ENCODE measurements around the gene TNIK.

TNIK gene

DNA sequence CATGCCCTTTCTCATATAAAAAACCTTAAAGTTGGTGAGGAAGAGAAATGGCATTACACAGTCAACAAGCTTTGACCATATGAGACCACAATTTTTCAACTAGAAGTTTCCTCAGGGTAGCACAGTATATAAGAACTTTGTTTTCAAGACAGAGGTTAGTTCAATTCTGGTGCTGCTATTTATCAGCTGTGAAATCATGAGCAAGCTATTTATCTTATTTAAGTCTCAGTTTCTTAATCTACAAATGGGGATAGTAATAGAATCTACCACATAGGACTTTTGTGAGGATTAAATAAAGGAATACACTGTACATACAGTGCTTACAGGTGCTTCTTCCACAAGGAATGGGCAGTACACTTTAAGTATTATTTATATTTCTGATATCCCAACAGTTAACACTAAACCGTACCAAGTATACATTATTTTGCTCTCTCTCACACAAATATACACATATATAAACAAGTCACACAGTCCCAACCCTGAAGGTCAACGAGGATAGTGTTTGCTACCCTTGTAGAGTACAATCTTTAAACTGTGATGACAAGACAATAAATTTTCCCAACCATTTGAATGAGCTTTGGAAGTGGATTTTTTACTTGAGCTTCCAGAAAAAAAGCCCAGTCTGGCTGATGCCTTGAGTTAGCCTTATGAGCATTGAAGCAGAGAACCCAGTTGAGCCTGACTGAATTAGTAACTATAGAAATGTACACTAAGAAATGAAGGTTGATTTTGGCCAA is 178.8 kb downstream of the TNIK start:
- ATAC-seq (replicated peaks), result no peak
- H3K4me1 Mint-ChIP-seq (ENCODE audit: low read depth in 2 of 2), result peaks cover 20 to 64% of the 10 kb centered on the region in 2 donors

DNA sequence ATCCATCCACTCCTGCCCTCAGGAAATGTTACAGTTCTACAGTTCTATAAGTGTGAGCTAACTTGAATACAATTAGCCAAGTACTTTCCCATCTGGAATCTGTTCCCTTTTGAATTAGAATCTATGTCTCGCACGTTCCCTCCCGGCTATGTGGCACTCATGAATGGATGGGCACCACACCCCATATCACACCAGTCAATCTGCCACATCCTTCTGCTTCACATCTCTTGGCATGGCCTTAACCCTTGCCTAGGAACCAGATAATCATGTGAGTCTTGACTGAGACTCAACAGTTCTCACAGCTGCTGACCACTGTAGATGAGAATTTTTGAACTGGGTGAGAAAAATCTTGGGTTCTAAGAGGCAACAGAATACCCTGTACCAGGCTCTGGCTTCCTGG is 180.2 kb downstream of the TNIK start:
- no peaks in the 10 kb centered on the region for H3K36me3 Mint-ChIP-seq (ENCODE audit: insufficient read depth)
- no peak for ATAC-seq (replicated peaks)
- no peaks in the 10 kb centered on the region for H3K9me3 Mint-ChIP-seq
- no peaks in the 10 kb centered on the region for H3K27me3 Mint-ChIP-seq
- no peak overlapping the region for H3K4me3 Mint-ChIP-seq
- peaks cover 16 to 60% of the 10 kb centered on the region in 2 donors for H3K4me1 Mint-ChIP-seq (ENCODE audit: low read depth in 2 of 2)
- no peak overlapping the region for H3K27ac Mint-ChIP-seq
- no peak for DNase-seq

More for the DNA sequence above, 178.8 kb downstream of the TNIK start:
- no peaks in the 10 kb centered on the region for H3K27me3 Mint-ChIP-seq
- DNase-seq, result no peak
- no peak overlapping the region for H3K4me3 Mint-ChIP-seq
- no peak overlapping the region for H3K27ac Mint-ChIP-seq
- no peaks in the 10 kb centered on the region for H3K9me3 Mint-ChIP-seq
- no peaks in the 10 kb centered on the region for H3K36me3 Mint-ChIP-seq (ENCODE audit: insufficient read depth)

DNA sequence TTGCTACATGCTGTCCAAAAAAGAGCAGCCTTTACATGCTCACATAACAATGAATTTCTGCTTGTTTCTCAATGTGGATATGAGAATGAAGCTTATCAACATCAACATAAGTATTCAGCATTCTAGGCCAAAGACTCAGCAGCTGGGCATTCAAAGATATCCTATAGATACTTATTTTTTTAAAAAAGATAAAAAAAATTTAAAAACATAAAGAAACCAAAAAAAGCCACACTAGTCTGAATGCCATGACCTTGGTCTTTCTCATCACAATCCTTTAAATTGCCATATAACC is 182.0 kb downstream of the TNIK start:
- ATAC-seq (replicated peaks) (no peak), DNase-seq (no peak)
- no peak overlapping the region for H3K27ac Mint-ChIP-seq
- no peaks in the 10 kb centered on the region for H3K36me3 Mint-ChIP-seq (ENCODE audit: insufficient read depth)
- H3K9me3 Mint-ChIP-seq, result no peaks in the 10 kb centered on the region
- no peaks in the 10 kb centered on the region for H3K27me3 Mint-ChIP-seq
- H3K4me1 Mint-ChIP-seq (ENCODE audit: low read depth in 2 of 2), result peaks cover 15 to 55% of the 10 kb centered on the region in 2 donors
- no peak overlapping the region for H3K4me3 Mint-ChIP-seq

DNA sequence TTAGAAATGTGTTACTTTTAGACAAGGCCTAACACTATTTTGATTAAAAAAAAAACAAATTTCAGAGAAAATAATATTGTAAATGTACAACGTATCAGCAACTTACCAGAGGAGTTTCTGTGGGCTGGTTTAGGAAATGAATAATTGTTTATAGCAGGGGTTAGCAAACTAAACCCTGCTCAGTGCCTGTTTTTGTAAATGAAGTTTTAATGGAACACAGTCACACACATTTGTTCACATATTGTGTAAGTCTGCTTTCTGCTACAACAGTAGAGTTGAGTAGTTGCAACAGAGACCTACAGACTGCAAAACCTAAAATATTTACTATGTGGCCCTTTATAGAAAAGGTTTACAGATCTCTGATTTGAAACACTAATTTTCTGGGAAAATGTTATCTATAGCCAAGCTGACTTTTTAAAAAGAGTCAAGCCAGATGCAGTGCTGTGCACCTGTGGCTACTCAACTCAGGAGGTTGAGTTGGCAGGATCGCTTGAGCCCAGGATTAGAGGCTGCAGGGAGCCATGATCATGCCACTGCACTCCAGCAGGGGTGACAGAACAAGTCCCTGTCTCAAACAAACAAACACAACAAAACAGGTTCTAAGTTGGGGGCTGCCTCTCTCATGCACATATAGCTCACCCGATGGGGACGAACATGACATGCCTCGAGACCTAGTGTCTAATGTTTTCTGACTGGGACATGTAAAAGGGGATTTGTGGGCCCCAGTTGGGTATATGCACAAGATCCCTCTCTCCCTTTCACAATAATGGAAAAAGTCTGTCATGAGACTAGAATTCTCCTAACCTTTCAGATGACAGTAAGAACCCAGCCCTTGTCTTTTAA is 182.5 kb downstream of the TNIK start:
- Mint-ChIP-seq H3K9me3 (no peaks in the 10 kb centered on the region), H3K4me1 (ENCODE audit: low read depth in 2 of 2) (peaks cover 14 to 52% of the 10 kb centered on the region in 2 donors), H3K27ac (no peak overlapping the region), H3K4me3 (no peak overlapping the region), H3K27me3 (no peaks in the 10 kb centered on the region), H3K36me3 (ENCODE audit: insufficient read depth) (no peaks in the 10 kb centered on the region)
- DNase-seq, result no peak
- ATAC-seq (replicated peaks), result no peak

DNA sequence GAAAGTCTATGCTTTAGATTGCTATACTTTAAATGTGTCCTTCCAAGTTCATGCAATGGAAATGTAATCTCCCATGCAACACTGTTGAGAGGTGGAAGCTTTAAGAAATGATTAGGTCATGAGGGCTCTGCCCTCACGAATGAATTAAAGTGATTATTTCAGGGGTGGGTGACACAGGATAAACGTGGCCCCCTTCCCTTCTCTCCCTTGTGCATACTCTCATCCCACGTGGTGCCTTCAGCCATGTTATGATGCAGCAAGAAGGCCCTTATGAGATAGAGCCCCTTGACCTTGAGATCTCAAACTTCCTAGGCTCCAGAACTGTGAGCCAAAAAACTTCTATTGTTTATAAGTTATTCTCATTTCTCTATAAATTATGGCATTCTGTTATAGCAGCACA is 183.3 kb downstream of the TNIK start:
- Mint-ChIP-seq H3K36me3 (ENCODE audit: insufficient read depth) (no peaks in the 10 kb centered on the region), H3K9me3 (no peaks in the 10 kb centered on the region), H3K4me1 (ENCODE audit: low read depth in 2 of 2) (peaks cover 17 to 55% of the 10 kb centered on the region in 2 donors), H3K27ac (no peak overlapping the region), H3K4me3 (no peak overlapping the region), H3K27me3 (no peaks in the 10 kb centered on the region)
- DNase-seq, result no peak
- no peak for ATAC-seq (replicated peaks)

DNA sequence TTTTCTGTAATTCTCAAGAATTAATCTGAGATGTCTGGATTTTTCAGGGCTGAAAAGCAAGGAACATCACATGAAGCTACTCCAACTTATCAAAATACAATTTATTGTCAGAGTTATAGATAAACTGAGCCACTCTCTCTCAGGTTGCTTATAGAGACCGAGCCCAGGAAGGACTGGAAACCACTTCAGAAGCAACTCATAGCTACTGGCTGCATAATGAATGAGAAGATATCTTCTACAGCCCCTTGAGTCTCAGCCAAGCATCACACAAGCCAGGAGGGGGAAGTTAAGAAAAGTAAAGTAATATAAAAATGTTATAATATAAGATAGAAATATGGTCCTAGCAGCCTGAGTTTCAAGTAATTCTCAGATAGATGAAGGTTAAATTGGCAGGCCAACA is 186.0 kb downstream of the TNIK start:
- DNase-seq (no peak), ATAC-seq (replicated peaks) (no peak)
- H3K36me3 Mint-ChIP-seq (ENCODE audit: insufficient read depth), result no peaks in the 10 kb centered on the region
- H3K4me3 Mint-ChIP-seq, result no peak overlapping the region
- peaks cover 30 to 59% of the 10 kb centered on the region in 2 donors for H3K4me1 Mint-ChIP-seq (ENCODE audit: low read depth in 2 of 2)
- no peaks in the 10 kb centered on the region for H3K9me3 Mint-ChIP-seq
- H3K27ac Mint-ChIP-seq, result no peak overlapping the region
- H3K27me3 Mint-ChIP-seq, result no peaks in the 10 kb centered on the region

DNA sequence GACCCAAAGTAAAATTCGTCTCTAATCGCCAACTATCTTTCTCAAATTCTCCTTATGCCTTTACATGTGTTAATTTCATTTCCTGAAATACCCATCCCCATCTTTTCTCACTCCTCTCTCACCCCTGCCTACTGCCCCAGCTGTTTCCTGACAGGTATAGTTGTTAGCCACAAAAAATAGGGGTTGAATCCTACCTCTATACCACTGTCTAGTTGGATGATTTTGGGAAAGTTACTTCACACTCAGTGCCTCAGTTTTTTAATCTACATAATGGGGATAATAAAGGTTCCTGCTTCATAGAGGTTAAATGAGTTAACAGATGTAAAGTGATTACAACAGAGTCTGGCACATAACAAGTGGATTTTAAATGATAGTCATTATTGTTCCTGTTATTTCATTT is 189.7 kb downstream of the TNIK start:
- H3K27ac Mint-ChIP-seq, result peak overlapping the region; percentile 20 to 63
- H3K4me3 Mint-ChIP-seq, result peak overlapping the region; percentile 46 to 48
- ATAC-seq (replicated peaks) (no peak), DNase-seq (no peak)
- no peaks in the 10 kb centered on the region for H3K9me3 Mint-ChIP-seq
- H3K4me1 Mint-ChIP-seq (ENCODE audit: low read depth in 2 of 2), result peaks cover 55 to 71% of the 10 kb centered on the region in 2 donors
- no peaks in the 10 kb centered on the region for H3K27me3 Mint-ChIP-seq
- H3K36me3 Mint-ChIP-seq (ENCODE audit: insufficient read depth), result no peaks in the 10 kb centered on the region

DNA sequence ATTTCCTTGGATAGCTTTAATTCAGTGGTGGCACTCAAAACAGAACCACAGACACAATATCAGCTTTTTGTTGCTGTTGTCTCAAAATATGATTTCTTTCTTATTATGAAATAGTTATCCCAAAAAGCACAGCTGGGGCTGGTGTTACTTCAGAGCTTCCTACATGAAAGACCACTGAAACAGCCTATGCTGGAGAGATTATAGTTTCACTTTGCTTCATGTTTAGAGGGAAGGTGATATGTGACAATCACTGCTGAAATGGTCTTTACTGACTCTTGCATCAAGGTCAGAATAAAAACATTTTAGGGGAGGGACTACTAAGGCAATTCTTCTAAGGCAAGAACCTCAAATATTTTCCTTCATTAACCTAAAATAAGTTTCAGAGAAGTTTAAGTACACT is 190.7 kb downstream of the TNIK start:
- no peak for DNase-seq
- ATAC-seq (replicated peaks), result peak; percentile 87
- peak overlapping the region; percentile 20 to 63 for H3K27ac Mint-ChIP-seq
- no peaks in the 10 kb centered on the region for H3K9me3 Mint-ChIP-seq
- H3K4me3 Mint-ChIP-seq, result peak overlapping the region; percentile 46 to 48
- no peaks in the 10 kb centered on the region for H3K27me3 Mint-ChIP-seq
- peaks cover 53 to 66% of the 10 kb centered on the region in 2 donors for H3K4me1 Mint-ChIP-seq (ENCODE audit: low read depth in 2 of 2)
- no peaks in the 10 kb centered on the region for H3K36me3 Mint-ChIP-seq (ENCODE audit: insufficient read depth)

DNA sequence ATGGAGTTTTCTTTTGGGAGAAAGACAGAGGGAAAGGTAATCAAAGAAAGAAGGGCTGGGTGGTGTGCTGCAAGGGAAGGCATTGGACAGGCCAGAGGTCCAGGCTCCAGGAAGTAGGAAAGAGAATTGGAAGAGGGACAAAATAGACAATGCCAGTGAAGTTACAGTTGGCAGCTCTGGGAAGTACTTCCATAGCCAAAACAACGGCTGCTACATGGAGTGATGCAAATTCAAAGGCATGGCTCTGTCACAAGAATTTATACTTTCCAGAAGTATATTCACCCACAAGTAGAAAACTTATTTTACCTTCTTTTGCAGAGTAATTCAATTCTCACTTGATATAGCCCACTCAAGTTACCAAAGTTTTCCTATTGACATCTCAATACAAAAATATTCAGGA is 191.5 kb downstream of the TNIK start:
- Mint-ChIP-seq H3K36me3 (ENCODE audit: insufficient read depth) (no peaks in the 10 kb centered on the region), H3K27ac (peak overlapping the region; percentile 1 to 45), H3K27me3 (no peaks in the 10 kb centered on the region), H3K4me1 (ENCODE audit: low read depth in 2 of 2) (peaks cover 53 to 62% of the 10 kb centered on the region in 2 donors), H3K4me3 (peak overlapping the region in 1 of 2 donors; percentile 44), H3K9me3 (no peaks in the 10 kb centered on the region)
- no peak for DNase-seq
- no peak for ATAC-seq (replicated peaks)

DNA sequence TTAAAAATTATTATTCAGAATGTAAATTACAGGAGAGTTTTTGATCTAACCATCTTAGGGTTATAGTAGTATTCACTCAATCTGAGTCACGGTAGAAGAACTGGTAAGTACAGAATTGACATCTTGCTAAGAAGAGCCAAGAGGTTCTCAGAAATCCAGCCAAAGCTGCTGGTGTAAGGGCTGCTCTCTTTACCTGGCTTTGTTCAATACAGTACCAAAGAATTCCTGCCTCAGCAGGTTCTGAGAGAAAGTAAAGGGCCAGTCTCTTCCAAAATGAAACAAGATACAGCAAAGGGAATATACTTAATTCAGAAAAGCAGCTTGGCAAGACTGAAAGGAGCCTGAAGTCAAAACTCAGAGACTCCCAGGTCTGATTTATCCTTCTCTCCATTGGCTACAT is 193.1 kb downstream of the TNIK start:
- Mint-ChIP-seq H3K9me3 (no peaks in the 10 kb centered on the region), H3K36me3 (ENCODE audit: insufficient read depth) (no peaks in the 10 kb centered on the region), H3K4me1 (ENCODE audit: low read depth in 2 of 2) (peaks cover 56 to 73% of the 10 kb centered on the region in 2 donors), H3K27ac (peak overlapping the region in 1 of 2 donors; percentile 45), H3K27me3 (no peaks in the 10 kb centered on the region), H3K4me3 (peak overlapping the region in 1 of 2 donors; percentile 21)
- DNase-seq, result no peak
- ATAC-seq (replicated peaks), result no peak

DNA sequence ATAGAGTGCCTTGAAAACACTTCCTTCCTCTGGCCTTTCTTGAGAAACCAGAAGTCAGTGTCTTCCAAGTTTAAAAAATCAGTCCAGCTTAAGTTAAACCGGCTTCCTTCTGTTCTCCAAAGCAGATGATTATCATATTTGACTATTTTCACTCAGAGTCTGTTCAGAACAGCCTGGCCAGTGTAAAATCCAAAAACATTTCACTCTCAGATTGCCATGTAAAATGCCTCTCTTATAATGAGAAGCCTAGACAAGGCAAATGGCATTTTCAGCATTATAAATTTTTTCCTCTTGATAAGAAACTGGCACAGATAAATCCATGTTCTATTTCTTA is 193.5 kb downstream of the TNIK start:
- no peaks in the 10 kb centered on the region for H3K27me3 Mint-ChIP-seq
- peaks cover 57 to 75% of the 10 kb centered on the region in 2 donors for H3K4me1 Mint-ChIP-seq (ENCODE audit: low read depth in 2 of 2)
- H3K4me3 Mint-ChIP-seq, result peak overlapping the region in 1 of 2 donors; percentile 21
- DNase-seq, result no peak
- H3K27ac Mint-ChIP-seq, result no peak overlapping the region
- ATAC-seq (replicated peaks), result no peak
- H3K9me3 Mint-ChIP-seq, result no peaks in the 10 kb centered on the region
- H3K36me3 Mint-ChIP-seq (ENCODE audit: insufficient read depth), result no peaks in the 10 kb centered on the region

DNA sequence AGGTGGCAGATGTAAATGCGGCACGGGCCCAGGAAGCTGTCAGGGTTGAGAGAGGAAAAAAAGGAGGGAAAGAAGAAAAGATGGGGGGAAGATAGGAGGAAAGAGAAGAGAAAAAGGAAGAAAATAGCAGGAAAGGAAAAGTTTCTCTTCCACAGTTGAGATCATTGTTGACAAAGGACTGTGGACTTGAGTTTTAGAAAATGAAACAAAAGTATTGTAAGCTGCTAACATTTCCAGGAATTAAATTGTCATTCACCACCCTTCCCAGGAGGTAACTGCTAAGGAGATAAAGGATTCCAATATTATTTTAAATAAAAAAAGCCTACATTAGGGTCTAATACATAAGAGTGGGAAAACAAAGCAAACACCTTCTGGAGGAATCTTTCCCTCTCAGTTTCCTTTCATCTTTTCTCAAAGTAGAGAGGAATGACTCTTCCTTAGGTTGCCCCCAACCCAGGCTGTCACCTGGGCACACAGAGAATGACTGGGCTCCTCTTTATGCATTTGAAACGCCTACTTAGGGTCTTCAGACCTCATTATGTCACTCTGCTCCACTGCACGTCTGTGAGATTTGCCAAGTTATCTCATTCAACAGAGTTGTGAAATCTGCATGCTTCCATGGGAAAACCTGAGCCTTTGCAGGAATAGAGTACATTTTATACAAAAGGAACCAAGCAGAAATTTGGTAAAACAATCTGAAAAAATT is 194.0 kb downstream of the TNIK start:
- no peak for ATAC-seq (replicated peaks)
- Mint-ChIP-seq H3K4me1 (ENCODE audit: low read depth in 2 of 2) (peaks cover 60 to 77% of the 10 kb centered on the region in 2 donors), H3K27ac (peak overlapping the region; percentile 8 to 75)

DNA sequence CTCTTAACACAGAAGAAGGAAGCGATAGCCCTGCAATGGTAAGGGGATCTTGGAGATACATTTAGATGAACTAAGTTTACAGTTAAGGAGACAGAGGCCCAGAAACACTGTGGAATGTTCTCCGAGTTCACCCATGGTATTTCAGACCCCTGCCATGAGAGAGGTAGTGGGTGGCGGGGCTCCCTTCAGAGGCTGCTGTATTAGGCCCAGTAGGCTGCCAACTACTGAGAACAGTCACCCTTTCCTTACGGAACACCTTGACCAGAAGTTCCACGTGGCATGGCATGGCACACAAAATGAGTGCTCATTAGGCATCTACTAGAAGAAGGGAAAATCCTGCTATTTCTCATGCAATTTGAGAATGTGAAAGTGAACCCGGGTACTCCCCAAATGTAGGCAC is 195.4 kb downstream of the TNIK start:
- Mint-ChIP-seq H3K4me3 (no peak overlapping the region), H3K27me3 (no peaks in the 10 kb centered on the region), H3K36me3 (ENCODE audit: insufficient read depth) (no peaks in the 10 kb centered on the region), H3K27ac (no peak overlapping the region), H3K9me3 (no peaks in the 10 kb centered on the region), H3K4me1 (ENCODE audit: low read depth in 2 of 2) (peaks cover 56 to 71% of the 10 kb centered on the region in 2 donors)
- no peak for DNase-seq
- ATAC-seq (replicated peaks), result no peak

More for the DNA sequence above, 194.0 kb downstream of the TNIK start:
- peak overlapping the region; percentile 2 to 37 for H3K4me3 Mint-ChIP-seq
- DNase-seq, result no peak
- H3K27me3 Mint-ChIP-seq, result no peaks in the 10 kb centered on the region
- no peaks in the 10 kb centered on the region for H3K36me3 Mint-ChIP-seq (ENCODE audit: insufficient read depth)
- no peaks in the 10 kb centered on the region for H3K9me3 Mint-ChIP-seq

All from effector memory CD8-positive, alpha-beta T cell (primary cell).